Activated CD8-positive, alpha-beta T cell treated with anti-CD3 and anti-CD28 coated beads for 36 hours (primary cell): ENCODE results near the gene DIP2A. TPM values are rescaled to one million over a fixed set of nuclear protein-coding genes. Genes with fewer than 3 reads are reported as not detected.

ENCODE experiments used
- ATAC-seq: fragments of 200-7000 bp; cut with Tn5 transposase; one replicate; pipeline ENCODE4 v1.10.0; 2021; ENCODE audit warnings: mild to moderate bottlenecking, moderate library complexity
- CTCF ChIA-PET: fragments of 350-600 bp; sonication (Branson Sonifier 250); formaldehyde crosslinking; loops from one replicate; lab custom pipeline; 2021; ENCODE audit warnings: antibody characterized with exemption; lab: Charles Lee
- POLR2A ChIA-PET: fragments of 350-600 bp; sonication (Branson Sonifier 250); formaldehyde crosslinking; loops from one replicate; lab custom pipeline; 2021; ENCODE audit warnings: antibody characterized with exemption; lab: Charles Lee
- DNase-seq: peaks from one replicate; pipeline ENCODE4 v3.0.0-alpha.2; 2020
- H3K27ac Mint-ChIP-seq: one replicate; pipeline ENCODE4 v1.8.0; 2021; ENCODE audit warnings: mild to moderate bottlenecking, mixed read lengths
- H3K27me3 Mint-ChIP-seq: one replicate; pipeline ENCODE4 v1.8.0; 2021; ENCODE audit warnings: mixed read lengths
- H3K36me3 Mint-ChIP-seq: one replicate; pipeline ENCODE4 v1.8.0; 2021; ENCODE audit warnings: low read depth, mixed read lengths
- H3K4me1 Mint-ChIP-seq: one replicate; pipeline ENCODE4 v1.8.0; 2021; ENCODE audit warnings: low read depth, mixed read lengths
- H3K4me3 Mint-ChIP-seq: one replicate; pipeline ENCODE4 v1.8.0; 2021; ENCODE audit warnings: mild to moderate bottlenecking, moderate library complexity, mixed read lengths
- H3K9me3 Mint-ChIP-seq: one replicate; pipeline ENCODE4 v1.8.0; 2021; ENCODE audit warnings: mixed read lengths
- intact Hi-C: fragments of 100-400 bp; cut with micrococcal nuclease; formaldehyde crosslinking; loops from one replicate; pipeline ENCODE4 v1.10.0; 2022
- total RNA-seq, 2 experiments: library from RNA; stranded (reverse); gene quantifications; one replicate each; pipeline ENCODE4 v1.2.3, GENCODE V29; 2021
- TF ChIP-seq, protein P1 (sequence below): fragments of 200-600 bp; IDR thresholded peaks from one replicate; pipeline ENCODE4 v1.8.0; 2022; ENCODE audit warnings: antibody characterized with exemption, mild to moderate bottlenecking

DIP2A gene
- total RNA-seq, 2 experiments from 2014 or later: 30.9 to 34.1 TPM

DNA sequence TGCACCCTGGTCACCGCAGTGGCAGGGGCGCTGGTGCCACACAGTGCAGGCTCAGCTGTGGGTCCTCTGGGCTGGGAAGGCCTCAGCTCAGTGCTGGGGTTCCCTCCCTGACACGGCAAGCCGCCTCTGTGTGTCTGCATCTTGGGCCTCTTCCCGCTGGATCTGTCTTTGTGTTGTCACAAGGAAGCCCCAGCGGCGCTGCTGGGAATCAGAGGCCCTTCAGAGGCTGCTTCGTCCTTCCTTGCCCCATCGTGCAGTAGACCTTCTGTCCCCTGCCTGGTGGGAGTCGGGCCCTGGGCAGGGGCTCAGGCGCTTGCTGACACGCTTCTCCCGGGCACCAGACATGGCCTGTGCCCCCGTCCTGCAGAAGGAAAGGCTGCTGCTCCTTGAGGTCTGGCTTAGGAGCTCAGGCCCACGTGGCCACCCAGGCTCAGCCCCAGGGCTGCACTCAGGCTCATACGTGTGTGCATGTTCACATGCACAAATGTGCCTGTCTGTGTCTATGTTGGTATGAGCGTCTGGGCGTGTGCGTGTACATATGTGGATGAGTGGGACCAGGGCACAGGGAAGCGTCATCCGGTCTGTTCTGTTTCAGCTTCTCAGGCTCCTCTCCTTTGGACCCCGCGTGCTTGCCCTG, 24.3 kb upstream of the DIP2A start:
- Mint-ChIP-seq H3K4me1 (peaks cover 21% of the 10 kb centered on the region), H3K9me3 (no peaks in the 10 kb centered on the region), H3K4me3 (no peak overlapping the region), H3K27me3 (no peaks in the 10 kb centered on the region), H3K27ac (peak overlapping the region; percentile 36), H3K36me3 (peaks cover 35% of the 10 kb centered on the region)
- CTCF ChIA-PET: no interaction called here
- ATAC-seq (no peak), DNase-seq (no peak)
- POLR2A ChIA-PET: no interaction called here
- intact Hi-C loops: no loop called here
- TF ChIP-seq, protein P1, sequence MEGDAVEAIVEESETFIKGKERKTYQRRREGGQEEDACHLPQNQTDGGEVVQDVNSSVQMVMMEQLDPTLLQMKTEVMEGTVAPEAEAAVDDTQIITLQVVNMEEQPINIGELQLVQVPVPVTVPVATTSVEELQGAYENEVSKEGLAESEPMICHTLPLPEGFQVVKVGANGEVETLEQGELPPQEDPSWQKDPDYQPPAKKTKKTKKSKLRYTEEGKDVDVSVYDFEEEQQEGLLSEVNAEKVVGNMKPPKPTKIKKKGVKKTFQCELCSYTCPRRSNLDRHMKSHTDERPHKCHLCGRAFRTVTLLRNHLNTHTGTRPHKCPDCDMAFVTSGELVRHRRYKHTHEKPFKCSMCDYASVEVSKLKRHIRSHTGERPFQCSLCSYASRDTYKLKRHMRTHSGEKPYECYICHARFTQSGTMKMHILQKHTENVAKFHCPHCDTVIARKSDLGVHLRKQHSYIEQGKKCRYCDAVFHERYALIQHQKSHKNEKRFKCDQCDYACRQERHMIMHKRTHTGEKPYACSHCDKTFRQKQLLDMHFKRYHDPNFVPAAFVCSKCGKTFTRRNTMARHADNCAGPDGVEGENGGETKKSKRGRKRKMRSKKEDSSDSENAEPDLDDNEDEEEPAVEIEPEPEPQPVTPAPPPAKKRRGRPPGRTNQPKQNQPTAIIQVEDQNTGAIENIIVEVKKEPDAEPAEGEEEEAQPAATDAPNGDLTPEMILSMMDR: no peak

DNA sequence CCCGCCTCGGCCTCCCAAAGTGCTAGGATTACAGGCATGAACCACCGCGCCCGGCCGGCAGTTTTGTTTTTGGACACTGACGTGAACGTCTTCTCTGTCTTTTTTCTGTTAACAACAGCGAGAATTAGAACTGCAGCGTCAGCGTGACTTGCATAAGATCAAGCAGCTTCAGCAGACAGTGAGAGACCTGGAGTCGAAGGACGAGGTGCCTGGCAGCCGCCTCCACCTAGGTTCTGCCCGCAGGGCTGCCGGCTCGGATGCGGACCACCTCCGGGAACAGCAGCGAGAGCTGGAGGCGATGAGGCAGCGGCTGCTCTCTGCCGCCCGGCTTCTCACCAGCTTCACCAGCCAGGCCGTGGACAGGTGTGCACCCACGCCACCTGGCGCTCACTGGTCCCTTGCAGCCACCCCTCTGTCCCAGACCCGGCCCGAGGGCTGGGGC, 22.9 kb upstream of the DIP2A start:
- H3K27me3 Mint-ChIP-seq: no peaks in the 10 kb centered on the region
- ChIA-PET POLR2A (no interaction called here), CTCF (no interaction called here)
- no peak overlapping the region for H3K4me3 Mint-ChIP-seq
- intact Hi-C loops: no loop called here
- peaks cover 21% of the 10 kb centered on the region for H3K4me1 Mint-ChIP-seq
- no peak for ATAC-seq
- no peak for DNase-seq
- peaks cover 44% of the 10 kb centered on the region for H3K36me3 Mint-ChIP-seq
- H3K27ac Mint-ChIP-seq: no peak overlapping the region
- TF ChIP-seq, protein P1: no peak
- H3K9me3 Mint-ChIP-seq: no peaks in the 10 kb centered on the region

DNA sequence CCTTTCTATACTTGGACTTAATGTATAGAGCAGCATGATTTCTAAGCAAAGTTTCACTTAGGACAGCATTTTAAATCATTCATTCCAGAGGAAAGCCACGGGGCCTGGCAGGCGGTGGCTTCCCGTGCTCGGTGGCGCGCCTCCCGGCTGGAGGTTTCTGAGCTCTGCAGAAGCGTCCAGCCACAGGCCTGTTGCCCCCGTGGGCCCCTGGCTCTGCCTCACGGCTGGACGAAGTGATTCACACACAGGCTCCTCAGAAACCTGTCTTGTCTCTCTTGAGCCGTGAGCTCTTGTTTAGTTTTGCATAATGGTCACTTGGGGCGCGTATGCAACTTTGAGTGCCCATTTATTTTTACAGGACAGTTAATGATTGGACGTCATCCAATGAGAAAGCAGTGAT, 22.1 kb upstream of the DIP2A start:
- DNase-seq (no peak), ATAC-seq (no peak)
- peaks cover 21% of the 10 kb centered on the region for H3K4me1 Mint-ChIP-seq
- ChIA-PET POLR2A (interaction anchor here (0.7 kb wide), 1 partner anchor 11 kb away, joined by 4 read pairs; no protein-coding TSS in a partner anchor), CTCF (no interaction called here)
- TF ChIP-seq, protein P1: no peak
- H3K27ac Mint-ChIP-seq: peak overlapping the region; percentile 86
- H3K27me3 Mint-ChIP-seq: no peaks in the 10 kb centered on the region
- no peak overlapping the region for H3K4me3 Mint-ChIP-seq
- H3K9me3 Mint-ChIP-seq: no peaks in the 10 kb centered on the region
- H3K36me3 Mint-ChIP-seq: peaks cover 46% of the 10 kb centered on the region
- intact Hi-C loops: no loop called here

GRCh38 chr21:46437096-46437498, 21.6 kb upstream of the DIP2A start:
- intact Hi-C loops: no loop called here
- Mint-ChIP-seq H3K4me1 (peaks cover 19% of the 10 kb centered on the region), H3K9me3 (no peaks in the 10 kb centered on the region), H3K27me3 (no peaks in the 10 kb centered on the region), H3K36me3 (peaks cover 42% of the 10 kb centered on the region), H3K4me3 (peak overlapping the region; percentile 49), H3K27ac (peak overlapping the region; percentile 86)
- ChIA-PET POLR2A (interaction anchor here (1.0 to 1.6 kb wide), 3 partner anchors 11 to 21 kb away, joined by 4 to 6 read pairs (median 5); no protein-coding TSS in a partner anchor), CTCF (interaction anchor here (0.6 to 1.3 kb wide), 2 partner anchors 14 to 115 kb away, joined by 4 read pairs; no protein-coding TSS in a partner anchor)
- ATAC-seq (peak; percentile 49), DNase-seq (no peak)
- TF ChIP-seq, protein P1: no peak

GRCh38 chr21:46437511-46437910, 21.2 kb upstream of the DIP2A start:
- no peaks in the 10 kb centered on the region for H3K9me3 Mint-ChIP-seq
- no peaks in the 10 kb centered on the region for H3K27me3 Mint-ChIP-seq
- CTCF ChIA-PET: interaction anchor here (0.6 to 1.3 kb wide), 2 partner anchors 14 to 115 kb away, joined by 4 read pairs; no protein-coding TSS in a partner anchor
- POLR2A ChIA-PET: interaction anchor here (1.0 to 1.6 kb wide), 3 partner anchors 11 to 20 kb away, joined by 4 to 6 read pairs (median 5); no protein-coding TSS in a partner anchor
- H3K4me3 Mint-ChIP-seq: peak overlapping the region; percentile 49
- H3K36me3 Mint-ChIP-seq: peaks cover 42% of the 10 kb centered on the region
- ATAC-seq: peak; percentile 64
- TF ChIP-seq, protein P1: no peak
- DNase-seq: peak; percentile 27
- peak overlapping the region; percentile 86 for H3K27ac Mint-ChIP-seq
- intact Hi-C loops: no loop called here
- H3K4me1 Mint-ChIP-seq: peaks cover 21% of the 10 kb centered on the region
